ENCODE measurements around the gene CEP128. TPM values are rescaled to one million over a fixed set of nuclear protein-coding genes. Genes with fewer than 3 reads are reported as not detected.

Gene CEP128
- total RNA-seq, 1 donor from 2014 or later = 9.7 TPM

GRCh38 chr14:80669426-80669825, 272.1 kb downstream of the CEP128 start:
- Mint-ChIP-seq H3K36me3 (ENCODE audit: unreplicated experiment) (peaks cover 12% of the 10 kb centered on the region), H3K27me3 (ENCODE audit: unreplicated experiment) (no peaks in the 10 kb centered on the region), H3K9me3 (ENCODE audit: unreplicated experiment) (peaks cover 25% of the 10 kb centered on the region), H3K4me3 (ENCODE audit: unreplicated experiment) (no peak overlapping the region), H3K27ac (ENCODE audit: unreplicated experiment) (peak overlapping the region; percentile 29), H3K4me1 (ENCODE audit: unreplicated experiment) (peaks cover 10% of the 10 kb centered on the region)
- no peak for DNase-seq (ENCODE audit: extremely low spot score, unreplicated experiment)
- no peak for TF ChIP-seq CTCF (IDR thresholded peaks at IDR 0.05)

DNA sequence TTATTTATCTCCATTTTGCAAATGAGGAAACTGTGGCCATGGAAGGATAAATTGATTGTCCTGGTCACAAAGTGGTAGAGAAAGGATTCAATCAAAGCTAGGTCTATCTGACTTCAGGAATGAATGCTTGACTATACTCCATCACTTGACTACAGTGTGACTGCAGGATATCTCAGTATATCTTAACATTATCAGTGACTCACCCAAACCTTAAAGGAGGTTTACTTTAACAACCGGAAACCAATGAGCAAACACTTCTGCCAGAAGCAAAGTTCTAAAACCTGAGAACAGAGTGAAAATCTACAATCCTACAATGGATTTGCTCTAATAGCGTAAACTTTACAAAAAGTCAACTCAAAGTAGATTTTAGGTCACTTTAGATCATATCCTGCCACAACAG, 277.0 kb downstream of the CEP128 start:
- no peak for DNase-seq (ENCODE audit: extremely low spot score, unreplicated experiment)
- Mint-ChIP-seq H3K27me3 (ENCODE audit: unreplicated experiment) (no peaks in the 10 kb centered on the region), H3K4me3 (ENCODE audit: unreplicated experiment) (no peak overlapping the region), H3K4me1 (ENCODE audit: unreplicated experiment) (peaks cover 14% of the 10 kb centered on the region), H3K36me3 (ENCODE audit: unreplicated experiment) (peaks cover 10% of the 10 kb centered on the region), H3K9me3 (ENCODE audit: unreplicated experiment) (peaks cover 22% of the 10 kb centered on the region), H3K27ac (ENCODE audit: unreplicated experiment) (no peak overlapping the region)
- TF ChIP-seq CTCF (IDR thresholded peaks at IDR 0.05) = no peak

DNA sequence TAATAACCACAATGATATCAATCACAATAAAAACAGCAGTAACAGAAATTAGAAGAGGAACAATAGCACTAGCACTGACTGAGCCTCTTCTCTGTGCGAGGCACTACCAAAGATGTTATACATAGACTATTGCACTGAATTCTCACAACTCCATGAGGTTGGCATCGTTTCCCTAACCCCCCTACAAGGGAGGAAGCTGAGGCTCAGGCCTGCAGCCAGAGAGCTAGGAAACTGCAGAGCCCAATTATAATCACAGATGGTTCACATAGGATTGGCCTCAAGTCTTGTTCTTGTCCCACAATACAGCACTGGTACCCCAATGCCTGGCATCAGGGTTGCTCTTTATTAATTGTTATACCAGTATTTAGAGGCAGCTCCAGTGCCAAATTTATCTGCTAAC, 278.0 kb downstream of the CEP128 start:
- no peak for TF ChIP-seq CTCF (IDR thresholded peaks at IDR 0.05)
- no peak for DNase-seq (ENCODE audit: extremely low spot score, unreplicated experiment)
- H3K9me3 Mint-ChIP-seq (ENCODE audit: unreplicated experiment) = peaks cover 14% of the 10 kb centered on the region
- peaks cover 10% of the 10 kb centered on the region for H3K4me1 Mint-ChIP-seq (ENCODE audit: unreplicated experiment)
- H3K27me3 Mint-ChIP-seq (ENCODE audit: unreplicated experiment) = no peaks in the 10 kb centered on the region
- no peak overlapping the region for H3K27ac Mint-ChIP-seq (ENCODE audit: unreplicated experiment)
- no peak overlapping the region for H3K4me3 Mint-ChIP-seq (ENCODE audit: unreplicated experiment)
- H3K36me3 Mint-ChIP-seq (ENCODE audit: unreplicated experiment) = peaks cover 6% of the 10 kb centered on the region

GRCh38 chr14:80659783-80660182, 281.8 kb downstream of the CEP128 start:
- H3K27me3 Mint-ChIP-seq (ENCODE audit: unreplicated experiment) = no peaks in the 10 kb centered on the region
- peaks cover 9% of the 10 kb centered on the region for H3K4me1 Mint-ChIP-seq (ENCODE audit: unreplicated experiment)
- H3K36me3 Mint-ChIP-seq (ENCODE audit: unreplicated experiment) = no peaks in the 10 kb centered on the region
- TF ChIP-seq CTCF (IDR thresholded peaks at IDR 0.05) = no peak
- H3K9me3 Mint-ChIP-seq (ENCODE audit: unreplicated experiment) = peaks cover 6% of the 10 kb centered on the region
- no peak overlapping the region for H3K4me3 Mint-ChIP-seq (ENCODE audit: unreplicated experiment)
- no peak for DNase-seq (ENCODE audit: extremely low spot score, unreplicated experiment)
- no peak overlapping the region for H3K27ac Mint-ChIP-seq (ENCODE audit: unreplicated experiment)

GRCh38 chr14:80658733-80659132, 282.8 kb downstream of the CEP128 start:
- H3K4me3 Mint-ChIP-seq (ENCODE audit: unreplicated experiment) = no peak overlapping the region
- peaks cover 4% of the 10 kb centered on the region for H3K9me3 Mint-ChIP-seq (ENCODE audit: unreplicated experiment)
- no peak for TF ChIP-seq CTCF (IDR thresholded peaks at IDR 0.05)
- no peaks in the 10 kb centered on the region for H3K27me3 Mint-ChIP-seq (ENCODE audit: unreplicated experiment)
- no peak overlapping the region for H3K27ac Mint-ChIP-seq (ENCODE audit: unreplicated experiment)
- peaks cover 16% of the 10 kb centered on the region for H3K4me1 Mint-ChIP-seq (ENCODE audit: unreplicated experiment)
- DNase-seq (ENCODE audit: extremely low spot score, unreplicated experiment) = no peak
- no peaks in the 10 kb centered on the region for H3K36me3 Mint-ChIP-seq (ENCODE audit: unreplicated experiment)
